Lower lobe of right lung (tissue), 2 donors: Measurements from ENCODE around the gene IREB2. TPM values are rescaled to one million over a fixed set of nuclear protein-coding genes. Genes with fewer than 3 reads are reported as not detected.

Experiments used
- ATAC-seq, 2 donors: fragments of 200-7000 bp; cut with Tn5 transposase; one replicate each; pipeline ENCODE4 v1.9.1; 2020 to 2022; ENCODE audit warnings: mild to moderate bottlenecking in 2 of 2, moderate library complexity in 2 of 2
- DNase-seq: peaks from one replicate; pipeline ENCODE4 v3.0.0-alpha.2; 2020
- H3K27ac ChIP-seq: fragments of 200-600 bp; one replicate; pipeline ENCODE4 v1.8.0; 2022
- H3K27me3 ChIP-seq: fragments of 200-600 bp; one replicate; pipeline ENCODE4 v1.8.0; 2022; ENCODE audit warnings: low read depth
- H3K36me3 ChIP-seq: fragments of 200-600 bp; one replicate; pipeline ENCODE4 v1.8.0; 2022; ENCODE audit warnings: mild to moderate bottlenecking
- H3K4me1 ChIP-seq: fragments of 200-600 bp; one replicate; pipeline ENCODE4 v1.8.0; 2022
- H3K4me3 ChIP-seq: fragments of 200-600 bp; one replicate; pipeline ENCODE4 v1.8.0; 2022; ENCODE audit warnings: mild to moderate bottlenecking
- H3K9me3 ChIP-seq: fragments of 200-600 bp; one replicate; pipeline ENCODE4 v1.8.0; 2022
- intact Hi-C: fragments of 100-400 bp; cut with DNase I; formaldehyde crosslinking; loops from one replicate; pipeline ENCODE4 v1.11.0; 2022
- total RNA-seq: library from RNA; stranded (reverse); fragmentation: NEBNext Ultra II Directional; extraction: Animal tissue kit (Norgen Biotek cat#: 25700); gene quantifications from one replicate; pipeline ENCODE4 v1.2.1, GENCODE V29; 2021
- TF ChIP-seq, protein P1 (sequence below): fragments of 200-600 bp; IDR thresholded peaks from one replicate; pipeline ENCODE4 v1.8.0; 2022; ENCODE audit warnings: antibody characterized with exemption, mild to moderate bottlenecking
- donor health status: DM: no; HTN: yes; CAD: no; lungs with severe emphysema.

IREB2 gene
- total RNA-seq, 1 donor from 2014 or later: 56.4 TPM

DNA sequence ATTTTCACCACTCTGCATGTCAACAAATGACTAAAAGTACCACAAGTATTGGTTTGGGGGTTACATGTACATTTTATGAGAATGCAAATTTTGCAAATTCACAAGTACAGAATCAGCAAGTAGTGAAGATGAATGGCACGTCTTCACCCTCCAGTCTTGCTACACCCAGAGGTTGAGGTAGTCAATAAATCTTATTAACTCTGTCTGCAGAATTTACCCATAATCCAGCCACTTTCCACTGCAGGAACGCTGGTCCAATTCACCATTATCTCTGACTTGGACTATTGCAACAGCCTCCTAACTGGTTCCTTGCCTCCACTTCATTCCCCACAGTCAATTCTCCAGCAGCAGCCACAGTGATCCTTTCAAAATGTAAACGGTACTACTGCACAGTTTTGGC, 112.8 kb downstream of the IREB2 start:
- no peak overlapping the region for H3K4me3 ChIP-seq
- no peak for ATAC-seq
- no peaks in the 10 kb centered on the region for H3K27me3 ChIP-seq
- no peaks in the 10 kb centered on the region for H3K9me3 ChIP-seq
- no peak for DNase-seq
- TF ChIP-seq, protein P1, sequence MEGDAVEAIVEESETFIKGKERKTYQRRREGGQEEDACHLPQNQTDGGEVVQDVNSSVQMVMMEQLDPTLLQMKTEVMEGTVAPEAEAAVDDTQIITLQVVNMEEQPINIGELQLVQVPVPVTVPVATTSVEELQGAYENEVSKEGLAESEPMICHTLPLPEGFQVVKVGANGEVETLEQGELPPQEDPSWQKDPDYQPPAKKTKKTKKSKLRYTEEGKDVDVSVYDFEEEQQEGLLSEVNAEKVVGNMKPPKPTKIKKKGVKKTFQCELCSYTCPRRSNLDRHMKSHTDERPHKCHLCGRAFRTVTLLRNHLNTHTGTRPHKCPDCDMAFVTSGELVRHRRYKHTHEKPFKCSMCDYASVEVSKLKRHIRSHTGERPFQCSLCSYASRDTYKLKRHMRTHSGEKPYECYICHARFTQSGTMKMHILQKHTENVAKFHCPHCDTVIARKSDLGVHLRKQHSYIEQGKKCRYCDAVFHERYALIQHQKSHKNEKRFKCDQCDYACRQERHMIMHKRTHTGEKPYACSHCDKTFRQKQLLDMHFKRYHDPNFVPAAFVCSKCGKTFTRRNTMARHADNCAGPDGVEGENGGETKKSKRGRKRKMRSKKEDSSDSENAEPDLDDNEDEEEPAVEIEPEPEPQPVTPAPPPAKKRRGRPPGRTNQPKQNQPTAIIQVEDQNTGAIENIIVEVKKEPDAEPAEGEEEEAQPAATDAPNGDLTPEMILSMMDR: no peak
- no peaks in the 10 kb centered on the region for H3K4me1 ChIP-seq
- intact Hi-C loops: no loop called here
- no peak overlapping the region for H3K27ac ChIP-seq
- H3K36me3 ChIP-seq: peaks cover 53% of the 10 kb centered on the region

Other genes starting within 250 kb of the IREB2 start
- 1.8 TPM for gene ACSBG1, start 203.7 kb upstream of the IREB2 start, total RNA-seq
- gene DNAJA4, start 173.7 kb upstream of the IREB2 start, total RNA-seq: 34.4 TPM
- 44.4 TPM for gene SKIC8, start 138.6 kb upstream of the IREB2 start, total RNA-seq
- gene CRABP1, start 97.9 kb upstream of the IREB2 start, total RNA-seq: not detected
- 4.1 TPM for gene HYKK, start 69.4 kb downstream of the IREB2 start, total RNA-seq
- 130 TPM for gene PSMA4, start 102.2 kb downstream of the IREB2 start, total RNA-seq
- gene CHRNA5, start 127.3 kb downstream of the IREB2 start, total RNA-seq: 2.6 TPM
- gene CHRNA3, start 182.8 kb downstream of the IREB2 start, total RNA-seq: 1.3 TPM
- gene CHRNB4, start 203.0 kb downstream of the IREB2 start, total RNA-seq: not detected